Measurements from ENCODE around the gene CABCOCO1.

CABCOCO1 gene

DNA sequence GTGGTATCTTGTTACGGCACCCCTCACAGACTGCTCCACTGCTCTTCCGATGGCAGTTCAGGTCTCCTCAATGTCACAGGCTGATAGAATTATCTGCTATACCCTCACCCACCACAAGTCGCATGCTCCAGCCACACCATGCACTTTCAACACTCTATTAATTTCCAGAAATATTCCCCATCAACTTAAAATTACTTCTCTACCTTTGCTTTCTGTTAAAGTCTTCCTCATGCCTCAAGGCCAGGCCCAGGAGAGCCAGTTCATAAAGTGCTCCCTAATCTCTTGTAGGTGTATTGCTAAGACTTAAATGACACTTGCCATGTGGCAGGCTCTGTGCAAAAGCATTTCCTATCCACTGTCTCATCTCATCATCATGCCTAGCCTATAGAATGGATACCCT is 132.8 kb downstream of the CABCOCO1 start:
- H3K27ac ChIP-seq (ENCODE audit: low read length) = no peak overlapping the region
- no peaks in the 10 kb centered on the region for H3K27me3 ChIP-seq (ENCODE audit: insufficient read depth, low read length, poor library complexity)
- no peaks in the 10 kb centered on the region for H3K79me2 ChIP-seq (ENCODE audit: insufficient read depth, low read length)
- DNase-seq (no peak), ATAC-seq (ENCODE audit: insufficient read depth, low read depth) (0 out of 3 replicates have a peak, but pooled peaks have one; percentile 33)
- H2AFZ ChIP-seq (ENCODE audit: low read depth, low read length) = no peak overlapping the region
- no peaks in the 10 kb centered on the region for H3K9me3 ChIP-seq (ENCODE audit: insufficient read depth, low read length, severe bottlenecking)
- no peak for TF ChIP-seq EZH2 (IDR thresholded peaks at IDR 0.05; ENCODE audit: borderline replicate concordance, low read depth, low read length, severe bottlenecking)
- TF ChIP-seq, protein P1, sequence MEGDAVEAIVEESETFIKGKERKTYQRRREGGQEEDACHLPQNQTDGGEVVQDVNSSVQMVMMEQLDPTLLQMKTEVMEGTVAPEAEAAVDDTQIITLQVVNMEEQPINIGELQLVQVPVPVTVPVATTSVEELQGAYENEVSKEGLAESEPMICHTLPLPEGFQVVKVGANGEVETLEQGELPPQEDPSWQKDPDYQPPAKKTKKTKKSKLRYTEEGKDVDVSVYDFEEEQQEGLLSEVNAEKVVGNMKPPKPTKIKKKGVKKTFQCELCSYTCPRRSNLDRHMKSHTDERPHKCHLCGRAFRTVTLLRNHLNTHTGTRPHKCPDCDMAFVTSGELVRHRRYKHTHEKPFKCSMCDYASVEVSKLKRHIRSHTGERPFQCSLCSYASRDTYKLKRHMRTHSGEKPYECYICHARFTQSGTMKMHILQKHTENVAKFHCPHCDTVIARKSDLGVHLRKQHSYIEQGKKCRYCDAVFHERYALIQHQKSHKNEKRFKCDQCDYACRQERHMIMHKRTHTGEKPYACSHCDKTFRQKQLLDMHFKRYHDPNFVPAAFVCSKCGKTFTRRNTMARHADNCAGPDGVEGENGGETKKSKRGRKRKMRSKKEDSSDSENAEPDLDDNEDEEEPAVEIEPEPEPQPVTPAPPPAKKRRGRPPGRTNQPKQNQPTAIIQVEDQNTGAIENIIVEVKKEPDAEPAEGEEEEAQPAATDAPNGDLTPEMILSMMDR (IDR thresholded peaks at IDR 0.05; ENCODE audit: borderline replicate concordance, extremely low read depth, low read length, poor library complexity, severe bottlenecking) = peak; percentile 17
- no peak overlapping the region for H3K9ac ChIP-seq (ENCODE audit: low read depth, low read length)
- no peaks in the 10 kb centered on the region for H3K4me1 ChIP-seq (ENCODE audit: insufficient read depth, low read length)
- H3K36me3 ChIP-seq (ENCODE audit: insufficient read depth, low read length) = no peaks in the 10 kb centered on the region
- H3K4me2 ChIP-seq (ENCODE audit: insufficient read depth, low read length) = no peak overlapping the region
- H4K20me1 ChIP-seq (ENCODE audit: insufficient read depth, low read length) = no peaks in the 10 kb centered on the region
- H3K4me3 ChIP-seq (ENCODE audit: low read depth in 1 of 2, low read length in 2 of 2) = no peak overlapping the region

DNA sequence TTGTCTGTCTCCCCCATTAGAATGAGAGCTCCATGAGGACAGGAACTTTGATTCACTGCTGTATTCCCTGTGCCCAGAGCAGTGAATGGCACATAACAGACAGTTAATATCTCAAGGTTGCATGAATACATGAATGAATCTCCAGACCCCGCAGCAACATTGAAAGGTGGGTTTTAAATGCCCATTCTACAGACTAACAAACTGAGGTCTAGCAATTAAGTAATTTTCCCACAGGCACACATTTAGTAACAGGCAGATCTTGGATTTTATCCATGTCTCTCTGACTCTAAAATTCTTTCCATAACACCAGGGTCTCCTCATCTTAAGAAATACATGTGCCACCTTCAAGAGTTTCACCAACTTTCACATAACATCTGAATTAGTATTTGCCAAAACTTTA is 134.1 kb downstream of the CABCOCO1 start:
- TF ChIP-seq EZH2 (IDR thresholded peaks at IDR 0.05; ENCODE audit: borderline replicate concordance, low read depth, low read length, severe bottlenecking) = no peak
- TF ChIP-seq, protein P1 (IDR thresholded peaks at IDR 0.05; ENCODE audit: borderline replicate concordance, extremely low read depth, low read length, poor library complexity, severe bottlenecking) = no peak
- Histone ChIP-seq H3K9me3 (ENCODE audit: insufficient read depth, low read length, severe bottlenecking) (no peaks in the 10 kb centered on the region), H3K4me3 (ENCODE audit: low read depth in 1 of 2, low read length in 2 of 2) (no peak overlapping the region), H3K4me2 (ENCODE audit: insufficient read depth, low read length) (no peak overlapping the region), H2AFZ (ENCODE audit: low read depth, low read length) (no peak overlapping the region), H3K9ac (ENCODE audit: low read depth, low read length) (no peak overlapping the region), H4K20me1 (ENCODE audit: insufficient read depth, low read length) (no peaks in the 10 kb centered on the region), H3K79me2 (ENCODE audit: insufficient read depth, low read length) (no peaks in the 10 kb centered on the region), H3K4me1 (ENCODE audit: insufficient read depth, low read length) (no peaks in the 10 kb centered on the region), H3K36me3 (ENCODE audit: insufficient read depth, low read length) (no peaks in the 10 kb centered on the region), H3K27ac (ENCODE audit: low read length) (no peak overlapping the region), H3K27me3 (ENCODE audit: insufficient read depth, low read length, poor library complexity) (no peaks in the 10 kb centered on the region)
- ATAC-seq (ENCODE audit: insufficient read depth, low read depth) (no peak), DNase-seq (no peak)

DNA sequence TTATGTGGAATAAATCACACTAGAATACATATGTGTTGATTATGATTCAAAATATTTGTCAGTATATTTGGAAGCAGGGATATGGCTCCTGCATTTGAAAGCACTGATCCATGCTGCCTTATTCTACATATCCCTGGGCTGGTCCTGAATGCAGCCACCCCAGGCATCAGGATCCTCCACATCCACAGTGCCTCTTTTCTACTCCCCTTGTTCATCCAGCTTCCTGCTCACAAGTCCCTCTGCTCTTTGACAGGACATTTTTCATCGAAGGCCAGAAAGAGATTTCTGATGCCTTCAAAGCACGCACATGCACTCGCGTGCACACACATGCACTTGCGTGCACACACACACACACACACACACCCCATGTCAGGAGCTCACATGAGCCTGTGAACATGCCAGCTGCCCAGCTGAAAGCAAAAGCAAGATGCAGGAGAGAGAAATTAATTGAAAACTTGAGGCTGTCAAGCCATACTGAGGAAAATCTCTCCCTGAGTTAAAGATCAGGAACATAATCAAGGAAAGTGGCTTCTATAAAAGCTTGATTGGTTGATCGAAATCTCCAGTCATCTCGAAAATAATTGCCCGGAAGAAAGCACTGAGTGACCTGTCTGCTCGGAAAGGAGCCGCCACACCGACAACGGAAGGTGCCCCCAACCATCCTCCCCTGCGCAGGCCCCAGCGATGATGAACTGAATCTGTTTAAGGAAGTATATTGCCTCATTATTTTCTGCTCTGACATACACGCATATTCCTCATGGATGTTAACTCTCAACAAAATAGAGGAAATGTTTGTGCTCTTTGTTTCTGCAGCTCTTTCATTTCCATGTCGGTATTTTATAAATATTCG is 134.8 kb downstream of the CABCOCO1 start:
- TF ChIP-seq, protein P1 (IDR thresholded peaks at IDR 0.05; ENCODE audit: borderline replicate concordance, extremely low read depth, low read length, poor library complexity, severe bottlenecking) = no peak
- TF ChIP-seq EZH2 (IDR thresholded peaks at IDR 0.05; ENCODE audit: borderline replicate concordance, low read depth, low read length, severe bottlenecking) = no peak
- no peak for DNase-seq
- H3K27me3 ChIP-seq (ENCODE audit: insufficient read depth, low read length, poor library complexity) = no peaks in the 10 kb centered on the region

More for the DNA sequence above, 134.8 kb downstream of the CABCOCO1 start:
- H3K27ac ChIP-seq (ENCODE audit: low read length) = no peak overlapping the region
- no peaks in the 10 kb centered on the region for H3K4me1 ChIP-seq (ENCODE audit: insufficient read depth, low read length)
- H3K36me3 ChIP-seq (ENCODE audit: insufficient read depth, low read length) = no peaks in the 10 kb centered on the region
- H3K79me2 ChIP-seq (ENCODE audit: insufficient read depth, low read length) = no peaks in the 10 kb centered on the region
- no peaks in the 10 kb centered on the region for H4K20me1 ChIP-seq (ENCODE audit: insufficient read depth, low read length)
- no peak overlapping the region for H3K4me3 ChIP-seq (ENCODE audit: low read depth in 1 of 2, low read length in 2 of 2)
- no peak overlapping the region for H3K9ac ChIP-seq (ENCODE audit: low read depth, low read length)
- no peak overlapping the region for H3K4me2 ChIP-seq (ENCODE audit: insufficient read depth, low read length)
- no peak for ATAC-seq (ENCODE audit: insufficient read depth, low read depth)
- H3K9me3 ChIP-seq (ENCODE audit: insufficient read depth, low read length, severe bottlenecking) = no peaks in the 10 kb centered on the region
- no peak overlapping the region for H2AFZ ChIP-seq (ENCODE audit: low read depth, low read length)

All from DND-41 (cell line).